ENCODE results near the gene ZFP64.
"Not testable (repeated sequence)": the region's sequence is repeated elsewhere in the genome, so short reads cannot be mapped to it uniquely, and the experiment has no call there.

ZFP64 gene

DNA sequence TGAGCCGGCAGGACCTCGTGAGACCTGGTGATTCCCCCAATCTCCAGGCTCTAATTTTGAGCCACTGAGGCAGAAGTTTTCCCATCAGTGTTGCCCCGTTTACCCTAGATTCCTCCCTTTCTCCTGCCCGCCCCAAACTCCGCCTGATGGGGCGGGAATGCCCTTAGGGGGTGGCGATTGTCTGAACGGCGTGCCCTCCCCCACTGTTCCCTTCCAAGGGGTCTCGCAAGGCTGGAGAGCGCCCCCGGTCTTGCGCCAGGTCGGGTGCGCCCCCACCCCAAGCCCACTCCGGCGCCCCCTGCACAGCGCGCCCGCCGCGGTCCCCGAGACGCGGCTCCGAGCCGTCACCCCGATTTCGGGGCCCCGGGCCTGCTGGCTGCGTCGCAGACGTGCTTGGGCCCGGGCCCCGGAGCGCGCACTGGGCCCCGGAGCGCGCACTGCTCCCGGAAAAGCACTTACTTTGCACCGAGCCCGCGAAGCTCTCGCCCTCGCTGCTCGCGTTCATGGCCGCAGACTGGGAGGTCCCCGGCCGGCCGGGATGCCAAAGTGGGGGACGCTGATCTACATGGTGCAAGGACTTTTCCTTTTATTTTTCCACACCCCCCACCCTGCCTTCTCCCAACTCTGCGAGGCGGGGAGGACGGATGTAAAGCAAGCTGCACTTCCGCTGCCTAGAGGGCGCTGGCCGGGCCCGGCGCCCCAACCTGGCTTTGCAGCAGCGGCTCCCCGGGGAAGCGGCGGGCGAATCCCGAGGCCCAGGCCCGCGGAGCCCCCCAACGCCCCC lies at the start of gene ZFP64:
ZFP64 (minus strand) TSS at position 648 of the 784 bp plus-strand sequence; CDS start at position 505, 143 bp downstream.
- DNase-seq, result peak; percentile 15

DNA sequence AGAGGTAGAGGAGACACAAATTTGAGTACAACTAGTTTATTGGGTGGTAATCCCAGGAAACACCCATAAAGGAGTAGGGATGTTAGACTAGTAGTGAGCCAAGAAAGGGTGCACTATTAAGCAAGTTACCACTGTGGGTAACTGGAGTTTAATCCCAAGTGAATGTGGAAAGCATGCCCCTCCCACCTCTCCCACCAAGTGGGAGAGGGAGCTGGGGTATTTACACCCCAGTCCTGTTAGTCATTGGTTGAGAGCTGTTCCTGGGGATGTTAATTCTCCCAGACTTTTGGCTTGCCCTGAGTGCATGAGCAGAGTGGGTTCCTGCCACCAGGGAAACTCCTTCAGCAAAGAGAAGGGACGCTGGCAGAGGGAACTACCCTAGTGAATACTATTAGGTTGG lies 49.2 kb upstream of the ZFP64 start:
- DNase-seq, result no peak

DNA sequence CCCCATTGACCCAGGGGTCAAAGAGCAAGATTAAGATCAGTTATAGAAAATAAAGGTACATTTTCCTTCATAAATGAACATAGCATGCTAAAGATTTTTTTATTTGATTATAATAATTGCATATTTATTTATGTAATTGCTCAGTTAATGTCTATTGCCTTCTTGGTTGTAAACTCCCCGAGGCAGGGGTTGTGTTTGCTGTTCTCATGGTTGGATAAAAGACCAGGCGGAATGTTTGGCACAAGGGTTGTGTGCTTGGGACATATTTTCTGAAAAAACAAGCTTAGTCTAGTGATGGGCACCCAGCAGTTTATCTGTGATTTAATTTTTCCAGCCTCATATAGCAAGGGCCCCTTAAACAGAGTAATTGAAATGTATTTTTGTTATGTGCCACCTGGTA lies 47.5 kb upstream of the ZFP64 start:
- DNase-seq, result no peak

DNA sequence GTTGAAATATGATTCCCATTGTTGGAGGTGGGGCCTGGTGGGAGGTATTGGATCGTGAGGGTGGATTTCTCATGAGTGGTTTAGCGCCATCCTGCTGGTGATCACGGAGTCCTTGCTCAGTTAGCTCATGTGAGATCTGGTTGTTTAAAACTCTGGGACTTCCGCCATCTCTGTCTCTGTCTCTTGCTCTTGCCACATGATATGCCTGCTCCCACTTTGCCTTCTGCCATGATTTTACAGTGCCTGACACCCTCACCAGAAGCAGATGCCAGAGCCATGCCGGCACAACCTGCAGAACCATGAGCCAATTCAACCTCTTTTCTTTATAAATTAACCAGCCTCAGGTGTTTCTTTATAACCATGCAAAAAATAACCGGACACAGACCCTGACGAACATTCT lies 44.7 kb upstream of the ZFP64 start:
- DNase-seq, result no peak

DNA sequence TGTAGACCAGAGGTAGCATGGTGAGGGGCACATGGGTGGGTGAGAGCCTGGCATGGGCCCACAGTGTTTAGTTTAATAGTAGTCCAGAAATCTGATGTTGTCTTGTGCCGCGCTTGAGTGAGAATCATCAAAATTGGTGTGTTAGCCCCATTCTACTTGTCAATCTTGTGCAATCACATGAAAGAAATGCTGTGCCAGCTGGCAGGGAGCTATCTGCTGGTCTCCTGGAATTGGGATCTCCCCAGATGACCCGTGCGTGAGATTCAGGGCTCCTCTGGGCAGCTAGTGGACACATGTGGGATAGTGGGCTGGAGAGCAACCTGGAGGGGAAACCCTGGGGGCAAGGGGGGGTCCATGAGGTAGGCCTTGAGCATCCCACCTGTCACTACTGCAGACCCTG lies 43.5 kb upstream of the ZFP64 start:
- no peak for DNase-seq

DNA sequence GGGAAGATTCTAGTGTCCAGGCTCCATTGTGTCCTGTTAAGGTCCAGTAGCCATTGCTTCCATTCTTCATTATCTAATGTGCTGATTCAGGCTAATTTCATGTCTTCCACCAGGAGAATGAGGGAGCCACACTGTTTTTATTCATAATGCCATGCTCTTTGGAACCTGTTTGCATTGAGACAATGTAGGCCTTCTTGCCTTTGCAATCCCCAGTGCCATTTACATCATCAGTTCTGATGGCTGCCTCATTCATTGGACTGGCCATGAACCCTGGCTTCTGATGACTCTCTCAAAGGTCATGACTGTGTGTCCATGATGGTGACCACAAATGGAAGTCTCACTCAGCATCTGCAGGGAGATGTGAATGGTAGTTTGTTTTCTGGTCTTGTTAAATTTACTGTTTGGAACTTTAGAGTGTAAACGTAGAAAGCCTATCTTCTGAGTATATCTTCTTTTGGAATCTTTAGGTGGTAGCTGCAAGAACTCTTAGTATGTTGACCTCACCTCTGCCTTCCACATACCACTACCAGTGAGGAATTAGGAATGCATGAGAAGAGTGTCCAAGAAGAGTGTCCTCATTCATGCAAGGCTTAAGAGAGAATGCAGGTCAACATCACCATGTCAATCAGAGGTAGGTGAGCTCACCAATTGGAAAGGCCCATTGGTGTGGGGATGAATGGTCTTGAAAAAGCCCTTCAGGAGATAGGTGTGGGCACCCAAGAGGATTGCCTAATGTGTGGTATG lies 42.9 kb upstream of the ZFP64 start:
- DNase-seq, result no peak

- DNase-seq, result no peak
Measured at GRCh38 chr20:52231230-52231746, 39.7 kb upstream of the ZFP64 start.

DNA sequence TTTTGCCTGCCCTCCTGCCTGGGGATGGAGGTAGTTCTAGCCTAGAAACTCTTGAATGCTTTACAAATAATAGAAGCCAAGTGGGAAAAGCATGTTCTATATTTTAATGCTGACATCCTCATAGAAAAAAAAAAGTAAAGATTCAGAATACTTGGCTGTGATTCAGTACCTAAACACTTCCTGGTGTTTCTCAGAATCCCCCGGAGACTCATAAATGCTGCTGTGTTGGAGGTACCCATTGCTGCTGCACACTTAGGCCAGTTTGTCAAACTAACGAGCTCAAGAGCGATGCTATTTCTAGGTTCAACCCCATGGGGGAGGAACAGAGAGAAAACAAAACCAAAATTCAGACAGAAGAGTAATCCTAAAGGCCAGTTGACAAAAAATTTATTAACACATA lies 38.8 kb upstream of the ZFP64 start:
- DNase-seq, result no peak

GRCh38 chr20:52229346-52229745 lies 37.8 kb upstream of the ZFP64 start:
- DNase-seq, result not testable (repeated sequence)

DNA sequence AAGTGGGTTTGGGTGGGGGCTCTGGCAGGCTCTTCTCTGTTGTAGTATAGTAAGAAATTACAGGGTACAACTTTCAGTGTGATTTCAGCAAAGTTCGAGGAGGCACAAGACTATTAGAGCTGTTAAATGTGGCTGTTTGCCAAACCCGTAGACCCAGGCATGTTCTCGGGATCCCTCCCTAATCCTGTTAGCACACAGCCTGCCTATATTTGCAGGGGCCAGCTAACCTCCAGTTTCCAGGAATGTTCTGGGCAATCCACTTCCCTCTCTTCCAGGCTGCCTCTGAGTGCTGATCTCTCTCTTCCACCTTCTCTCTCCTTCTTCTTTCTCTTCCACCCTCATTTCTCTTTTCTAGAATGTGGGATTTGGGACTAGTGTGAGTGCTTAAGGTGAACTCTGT lies 34.8 kb upstream of the ZFP64 start:
- no peak for DNase-seq

DNA sequence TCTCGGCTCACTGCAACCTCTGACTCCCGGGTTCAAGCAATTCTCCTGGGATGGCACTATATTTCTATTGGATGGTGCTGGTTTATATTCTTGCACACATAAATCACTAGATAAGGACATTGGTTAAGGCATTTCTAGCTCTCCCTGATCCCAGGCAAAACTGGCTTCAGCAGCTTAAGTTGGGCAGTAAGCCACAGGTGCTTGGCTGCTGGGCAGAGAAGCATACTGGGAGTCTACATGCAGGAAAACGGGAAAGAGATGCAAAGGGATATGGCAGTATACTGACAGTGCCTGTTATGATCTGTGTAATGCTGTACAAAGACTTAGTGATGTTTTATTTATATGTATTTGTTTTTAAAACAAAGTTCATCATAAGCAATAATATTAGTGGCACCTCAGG lies 33.3 kb upstream of the ZFP64 start:
- no peak for DNase-seq

DNA sequence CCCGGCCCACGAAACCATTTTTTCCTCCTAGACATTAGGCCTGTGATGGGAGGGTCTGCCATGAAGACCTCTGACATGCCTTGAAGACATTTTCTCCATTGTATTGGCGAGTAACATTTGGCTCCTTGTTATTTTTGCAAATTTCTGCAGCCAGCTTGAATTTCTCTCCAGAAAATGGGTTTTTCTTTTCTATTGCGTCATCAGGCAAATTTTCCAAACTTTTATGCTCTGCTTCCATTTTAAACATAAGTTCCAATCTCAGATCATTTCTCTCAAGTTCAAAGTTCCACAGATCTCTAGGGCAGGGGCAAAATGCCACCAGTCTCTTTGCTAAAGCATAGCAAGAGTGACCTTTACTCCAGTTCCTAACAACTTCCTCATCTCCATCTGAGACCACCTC lies 29.8 kb upstream of the ZFP64 start:
- not testable (repeated sequence) for DNase-seq

- not testable (repeated sequence) for DNase-seq
Measured at GRCh38 chr20:52220891-52221290, 29.3 kb upstream of the ZFP64 start.

DNA sequence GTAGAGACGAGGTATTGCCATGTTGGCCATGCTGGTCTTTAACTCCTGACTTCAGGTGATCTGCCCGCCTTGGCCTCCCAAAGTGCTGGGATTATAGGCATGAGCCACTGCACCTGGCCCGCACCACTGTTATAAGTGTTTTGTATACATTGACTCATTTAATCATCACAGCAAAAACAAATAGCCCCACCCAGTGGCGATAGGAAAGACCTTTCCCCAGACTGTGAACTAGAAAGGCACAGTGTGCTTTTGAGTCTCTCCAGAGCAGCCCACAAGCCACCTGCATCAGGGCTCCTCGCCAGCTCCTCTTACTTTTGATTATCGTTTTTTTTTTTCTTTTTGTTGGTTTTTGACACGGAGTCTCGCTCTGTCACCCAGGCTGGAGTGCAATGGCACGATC lies 27.9 kb upstream of the ZFP64 start:
- no peak for DNase-seq

DNA sequence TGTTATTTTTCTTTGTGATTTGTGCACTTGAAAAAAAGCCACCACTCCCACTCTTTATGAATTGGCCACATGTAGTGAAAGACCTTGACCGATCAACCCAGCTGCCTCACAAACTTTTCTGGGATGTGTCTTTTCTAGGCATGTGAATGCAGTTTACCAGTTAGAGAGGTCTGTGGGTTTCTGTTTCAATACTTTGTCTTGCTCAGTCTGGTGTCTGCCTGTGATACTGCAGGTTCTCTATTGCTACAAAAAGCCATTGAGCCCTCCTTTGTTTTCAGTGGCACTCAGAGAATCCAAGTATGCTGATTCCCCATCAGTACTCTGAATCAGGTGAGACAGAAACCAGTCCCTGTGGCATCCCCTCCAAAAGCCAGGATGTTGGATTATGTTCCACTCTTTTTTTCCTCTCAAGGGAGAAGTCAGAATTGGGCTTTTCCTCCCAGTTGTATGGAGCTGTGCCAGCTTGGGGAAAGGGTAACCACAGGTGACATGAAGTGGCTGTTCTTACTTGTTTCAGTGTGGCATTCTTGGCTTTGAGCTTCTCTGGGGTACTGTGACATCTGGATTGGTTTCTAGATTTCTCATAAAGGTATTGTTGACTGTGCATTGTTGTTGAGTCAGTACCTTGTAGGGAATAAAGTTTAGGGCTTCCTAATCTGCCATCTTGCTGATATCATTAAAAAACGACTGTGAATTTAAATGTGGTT lies 26.3 kb upstream of the ZFP64 start:
- DNase-seq, result no peak

GRCh38 chr20:52213995-52214394 lies 22.4 kb upstream of the ZFP64 start:
- DNase-seq, result no peak

DNA sequence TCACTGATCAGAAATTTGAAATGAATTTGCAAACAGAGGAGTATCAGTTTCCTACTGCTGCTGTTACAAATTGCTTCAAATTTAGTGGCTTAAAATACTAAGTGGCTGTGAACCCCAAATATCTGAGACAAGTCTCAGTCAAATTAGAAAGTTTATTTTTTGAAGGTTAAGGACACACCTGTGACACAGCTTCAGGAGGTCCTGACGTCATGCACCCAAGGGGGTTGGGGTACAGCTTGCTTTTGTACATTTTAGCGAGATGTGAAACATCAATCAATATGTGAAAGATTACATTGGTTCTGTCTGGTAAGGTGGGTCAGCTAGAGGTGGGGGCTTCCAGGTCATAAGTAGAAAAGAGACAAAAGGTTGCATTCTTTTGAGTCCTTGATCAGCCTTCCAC lies 21.4 kb upstream of the ZFP64 start:
- no peak for DNase-seq

GRCh38 chr20:52210037-52210990 lies 18.7 kb upstream of the ZFP64 start:
- no peak for DNase-seq

GRCh38 chr20:52209154-52209571 lies 17.6 kb upstream of the ZFP64 start:
- no peak for DNase-seq

DNA sequence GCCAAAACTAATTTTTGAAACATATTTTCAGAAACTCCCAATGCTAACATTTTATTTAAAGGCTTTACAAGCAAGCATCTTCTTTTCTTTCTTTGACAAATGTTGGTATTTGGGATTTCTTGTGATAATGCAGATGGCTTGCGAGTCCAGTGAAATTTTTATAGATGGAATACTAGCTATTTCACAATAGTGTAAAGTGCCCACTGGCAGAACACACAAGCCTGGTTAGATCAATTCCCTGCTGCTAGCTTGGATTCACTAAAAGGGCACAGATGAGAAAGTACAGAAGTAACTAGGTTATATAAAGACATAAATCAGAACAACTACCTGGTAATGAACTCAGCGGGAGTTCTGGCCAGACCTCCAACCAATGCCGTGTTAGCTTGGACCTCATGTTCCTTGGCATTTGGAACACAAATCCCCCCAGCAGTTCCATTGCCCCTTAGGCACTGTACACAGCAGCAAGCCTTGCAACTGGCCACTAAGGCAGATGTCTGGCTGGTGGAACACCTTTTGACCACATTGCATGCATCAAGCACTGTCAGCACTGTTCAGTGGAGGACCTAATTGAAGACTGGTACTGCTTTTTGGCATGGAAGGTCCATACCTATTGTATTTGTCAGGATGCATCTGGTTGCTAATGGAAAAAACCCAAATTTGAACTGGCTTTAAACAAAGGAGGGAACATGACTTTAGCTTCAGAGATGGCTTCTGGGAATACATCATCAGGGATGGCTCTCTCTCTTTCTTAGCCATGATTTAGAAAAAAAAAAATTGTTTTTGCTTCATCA lies 15.6 kb upstream of the ZFP64 start:
- no peak for DNase-seq

DNA sequence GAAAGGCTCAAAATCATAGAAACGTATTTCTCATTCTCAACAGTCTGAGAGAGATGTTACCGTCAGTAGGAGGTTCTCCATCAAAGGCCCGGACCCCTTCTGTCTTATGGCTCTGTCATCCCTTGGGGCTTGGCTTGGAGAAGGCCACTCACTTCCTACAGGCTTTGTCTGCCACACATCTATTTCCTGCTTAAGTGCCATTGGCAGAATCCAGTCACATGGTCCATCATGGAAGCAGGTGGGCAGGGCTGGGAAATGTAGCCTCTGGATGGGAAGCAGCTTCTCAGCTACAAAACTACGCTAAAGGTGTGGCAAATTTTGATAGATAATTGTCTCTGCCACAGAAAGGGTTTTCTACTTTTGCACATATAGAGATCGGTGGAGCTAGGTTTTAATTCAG lies 12.6 kb upstream of the ZFP64 start:
- no peak for DNase-seq
